Cardiac muscle cell (in vitro differentiated cells and primary cell): ENCODE results near the gene VAT1. TPM values are rescaled to one million over a fixed set of nuclear protein-coding genes. Genes with fewer than 3 reads are reported as not detected.

Experiments
- DNase-seq, 2 donors: peaks; one replicate each; pipeline versions ENCODE4 v3.0.0 to v3.0.0-alpha.2; 2010 to 2017; ENCODE audit warnings: low read depth in 1 of 2, low spot score in 1 of 2
- H3K27ac ChIP-seq: fragments of 200-600 bp; sonication (generic); 2 replicates; pipeline ENCODE4 v1.5.1; 2016
- H3K27me3 ChIP-seq: fragments of 200-600 bp; sonication (generic); 2 replicates; pipeline ENCODE4 v1.6.0; 2016; ENCODE audit warnings: control low read depth
- H3K36me3 ChIP-seq: fragments of 200-600 bp; sonication (generic); 2 replicates; pipeline ENCODE4 v1.5.1; 2016; ENCODE audit warnings: control low read depth
- H3K4me1 ChIP-seq: fragments of 200-600 bp; sonication (generic); 2 replicates; pipeline ENCODE4 v1.8.1; 2017; ENCODE audit warnings: low read depth, mild to moderate bottlenecking, mixed run types
- H3K4me3 ChIP-seq: fragments of 200-600 bp; sonication (generic); 2 replicates; pipeline ENCODE4 v1.5.1; 2016; ENCODE audit warnings: mild to moderate bottlenecking
- H3K9me3 ChIP-seq: fragments of 200-600 bp; sonication (generic); 2 replicates; pipeline ENCODE4 v1.5.1; 2017; ENCODE audit warnings: low read depth, mild to moderate bottlenecking, control low read depth
- CTCF ChIP-seq: IDR thresholded peaks from 2 replicates; pipeline ENCODE4 v1.5.1; 2012; ENCODE audit warnings: low read depth, mild to moderate bottlenecking, low read length
- polyA plus RNA-seq: library from polyadenylated mRNA; unstranded; fragments of >200 nt; fragmentation: Nextera tagmentation; extraction: Ambion mirVana; gene quantifications from 2 replicates; pipeline ENCODE4 v1.2.1, GENCODE V29; 2016
- total RNA-seq: library from RNA; depleted of rRNA; stranded (reverse); fragments of >200 nt; gene quantifications from 2 replicates; pipeline ENCODE4 v1.2.3, GENCODE V29; 2016

The VAT1 gene
- total and polyA plus RNA-seq, 2 experiments from 2014 or later = 207 to 312 TPM

DNA sequence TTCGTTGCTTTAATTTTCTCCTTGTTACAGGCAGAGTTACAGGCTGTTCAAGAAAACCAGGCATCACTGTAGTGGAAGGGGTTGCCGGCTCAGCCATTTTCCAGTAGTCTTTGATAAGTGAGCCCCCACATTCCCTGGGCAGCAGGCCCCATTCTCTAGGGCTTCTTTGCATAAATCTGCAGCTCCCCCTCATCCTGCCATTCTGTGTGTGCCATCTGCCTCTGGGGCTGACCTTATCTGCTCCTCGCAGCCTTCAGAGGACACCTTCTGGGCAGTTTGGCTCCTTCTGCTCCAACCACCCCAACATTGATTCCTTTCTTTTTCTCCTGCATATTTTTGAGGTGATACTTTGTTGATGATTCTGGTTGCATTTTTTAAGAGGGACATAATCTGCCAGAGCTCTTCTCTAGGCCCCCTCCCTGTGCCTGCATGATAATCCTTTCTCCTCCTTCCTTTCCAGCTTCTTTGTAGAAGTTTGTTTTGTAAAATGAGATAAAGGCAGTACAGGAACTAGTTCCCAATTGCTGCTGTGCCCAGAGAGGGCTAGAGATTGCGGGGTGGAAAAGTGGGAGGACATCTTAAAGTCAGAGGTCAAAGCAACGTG, 19.9 kb upstream of the VAT1 start:
- no peaks in the 10 kb centered on the region for H3K27me3 ChIP-seq
- no peaks in the 10 kb centered on the region for H3K36me3 ChIP-seq
- H3K27ac ChIP-seq = no peak overlapping the region
- TF ChIP-seq CTCF = no peak
- H3K4me1 ChIP-seq = peaks cover 7% of the 10 kb centered on the region
- H3K9me3 ChIP-seq = no peaks in the 10 kb centered on the region
- no peak overlapping the region for H3K4me3 ChIP-seq
- no peak for DNase-seq

DNA sequence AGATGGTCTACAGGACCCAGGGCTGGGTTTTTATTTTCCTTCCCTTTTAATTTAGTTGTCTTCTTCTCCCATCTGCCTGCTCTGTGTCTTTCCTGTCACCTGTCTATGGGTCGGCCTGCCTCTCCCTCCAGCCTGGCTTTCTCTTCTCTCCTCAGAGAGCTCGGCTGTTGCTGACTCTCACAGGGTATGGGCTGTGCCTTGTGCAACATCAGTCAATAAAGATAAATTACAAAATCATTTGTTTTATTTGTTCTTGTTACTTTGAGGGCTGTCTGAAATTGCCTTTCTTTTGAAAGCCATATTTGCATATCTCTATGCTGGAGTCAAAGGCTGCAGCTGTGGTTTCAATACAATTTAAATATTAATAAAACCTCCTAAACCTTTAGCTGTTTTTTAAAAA, 18.5 kb upstream of the VAT1 start:
- TF ChIP-seq CTCF = no peak
- Histone ChIP-seq H3K27ac (no peak overlapping the region), H3K9me3 (no peaks in the 10 kb centered on the region), H3K4me3 (no peak overlapping the region), H3K36me3 (no peaks in the 10 kb centered on the region), H3K27me3 (no peaks in the 10 kb centered on the region), H3K4me1 (peaks cover 14% of the 10 kb centered on the region)
- DNase-seq = no peak

- DNase-seq = no peak
- H3K4me1 ChIP-seq = peaks cover 20% of the 10 kb centered on the region
- H3K4me3 ChIP-seq = no peak overlapping the region
- no peaks in the 10 kb centered on the region for H3K9me3 ChIP-seq
- no peaks in the 10 kb centered on the region for H3K36me3 ChIP-seq
- no peak for TF ChIP-seq CTCF
- H3K27ac ChIP-seq = no peak overlapping the region
- no peaks in the 10 kb centered on the region for H3K27me3 ChIP-seq
Observed at GRCh38 chr17:43039646-43040045, 17.5 kb upstream of the VAT1 start.

DNA sequence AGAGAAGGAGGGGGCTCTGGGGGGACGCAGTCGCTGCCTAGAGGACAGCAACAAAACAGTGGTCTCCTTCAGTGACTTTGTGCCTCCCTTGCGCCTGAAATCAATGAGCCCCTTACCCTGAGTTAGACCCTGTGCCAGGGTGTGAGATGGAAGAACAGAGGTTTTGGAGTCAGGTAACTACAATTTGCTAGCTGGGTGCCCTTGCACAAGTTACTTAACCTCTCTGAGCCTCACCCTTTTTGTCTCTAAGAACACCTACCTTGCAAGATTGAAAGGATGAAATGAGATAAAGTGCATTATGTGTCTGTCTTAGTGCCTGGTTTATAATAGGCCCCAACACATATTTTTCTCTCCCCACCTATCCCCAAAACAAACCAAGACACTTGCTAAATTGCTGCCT, 12.7 kb upstream of the VAT1 start:
- H3K4me1 ChIP-seq = peaks cover 28% of the 10 kb centered on the region
- H3K36me3 ChIP-seq = no peaks in the 10 kb centered on the region
- no peaks in the 10 kb centered on the region for H3K9me3 ChIP-seq
- no peak for TF ChIP-seq CTCF
- DNase-seq = no peak
- no peaks in the 10 kb centered on the region for H3K27me3 ChIP-seq
- H3K4me3 ChIP-seq = no peak overlapping the region
- peak overlapping the region; percentile 71 for H3K27ac ChIP-seq

DNA sequence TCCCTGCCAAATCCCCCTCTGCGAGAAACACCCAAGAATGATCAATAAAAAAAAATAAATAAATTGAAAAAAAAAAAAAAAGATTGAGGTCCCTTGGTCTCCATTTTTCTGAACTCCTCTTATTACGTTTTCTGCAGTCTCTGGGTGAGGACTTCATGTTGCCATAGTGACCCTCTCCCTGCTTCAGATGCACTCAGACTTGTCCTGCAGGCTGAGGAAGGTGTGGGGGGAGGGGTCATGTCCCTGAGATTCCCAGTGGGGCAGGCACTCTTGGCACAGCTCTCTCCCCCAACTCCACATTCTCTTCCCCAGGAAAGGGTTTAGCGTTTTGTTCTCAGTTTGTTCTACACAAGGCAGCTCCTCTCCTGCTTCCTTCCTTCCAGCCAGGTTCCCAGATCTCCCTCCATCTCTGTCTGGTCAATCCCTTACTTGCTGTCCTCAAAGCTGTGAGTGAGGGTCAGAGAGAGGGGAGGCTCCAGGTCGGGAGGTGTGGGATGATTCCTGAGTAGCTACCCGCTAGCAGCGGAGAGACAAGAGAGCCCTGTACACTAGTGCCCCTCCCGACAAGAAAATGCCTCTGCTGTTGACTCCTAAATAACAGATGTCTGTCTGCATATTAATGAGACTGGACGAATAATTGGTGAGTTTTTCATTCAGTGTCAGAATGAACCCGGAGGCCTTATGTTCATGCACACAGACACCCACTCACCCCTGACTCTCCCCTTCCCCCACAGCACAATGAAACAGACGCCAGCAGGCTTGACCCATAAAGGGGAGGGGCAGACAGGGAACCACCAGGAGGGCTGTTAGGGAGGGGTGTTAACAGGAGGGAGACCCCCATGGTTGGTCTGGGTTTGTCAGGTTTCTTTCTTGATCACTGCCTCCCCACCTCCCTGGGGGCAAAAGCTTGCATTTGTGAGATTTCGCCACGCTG, 12.0 kb upstream of the VAT1 start:
- DNase-seq = peak in 1 of 2 donors; percentile 54
- Histone ChIP-seq H3K27me3 (no peaks in the 10 kb centered on the region), H3K4me3 (no peak overlapping the region), H3K27ac (peak overlapping the region; percentile 71), H3K9me3 (no peaks in the 10 kb centered on the region), H3K4me1 (peaks cover 28% of the 10 kb centered on the region), H3K36me3 (no peaks in the 10 kb centered on the region)
- TF ChIP-seq CTCF = no peak
